HCT116 (cell line): ENCODE measurements around the gene HCST. TPM values are rescaled to one million over a fixed set of nuclear protein-coding genes. Genes with fewer than 3 reads are reported as not detected.

Source experiments
- ATAC-seq: fragments of 200-7000 bp; cut with Tn5 transposase; 2 replicates; pipeline ENCODE4 v1.9.1; 2020; ENCODE audit warnings: mild to moderate bottlenecking, moderate library complexity
- BruUV-seq: library from RNA; stranded (reverse); fragments of 400-500 nt; replicated peaks from 2 replicates; lab custom pipeline; 2021; lab: Mats Ljungman, UMichigan
- CTCF ChIA-PET: fragments of 300-600 bp; sonication (Branson Sonifier 250); formaldehyde crosslinking; loops from one replicate; lab custom pipeline; 2021; ENCODE audit warnings: antibody characterized with exemption; lab: Charles Lee
- POLR2A ChIA-PET: fragments of 300-600, 350-600 bp; sonication (Branson Sonifier 250); formaldehyde crosslinking; loops from one replicate; lab custom pipeline; 2021; ENCODE audit warnings: antibody characterized with exemption; lab: Charles Lee
- RAD21 ChIA-PET, 2 experiments: fragments of 300-600 bp; sonication (Branson Sonifier 250); formaldehyde crosslinking; loops; one replicate each; lab custom pipeline; 2023; ENCODE audit warnings: low total read pairs in 2 of 2; ENCODE audit not compliant: uncharacterized antibody in 2 of 2, unreplicated experiment in 2 of 2, low non-redundant PET in 1 of 2; lab: Charles Lee
- DNase-seq: peaks from one replicate; pipeline ENCODE4 v3.0.0-alpha.2; 2010; ENCODE audit warnings: low read depth, low spot score
- H2AFZ ChIP-seq: fragments of 200-600 bp; shearing (Covaris generic), sonication (generic); 2 replicates; pipeline ENCODE4 v1.6.1; 2017; ENCODE audit warnings: low read depth, mixed run types, mixed read lengths, antibody characterized with exemption, low read length; ENCODE audit not compliant: poor library complexity, severe bottlenecking
- H3K27ac ChIP-seq: 2 replicates; pipeline ENCODE4 v1.5.1; 2012; ENCODE audit warnings: low read depth, low read length
- H3K27me3 ChIP-seq: fragments of 200-600 bp; sonication (generic); 2 replicates; pipeline ENCODE4 v1.6.1; 2016; ENCODE audit warnings: mixed run types, low read length, mixed read lengths; ENCODE audit not compliant: insufficient read depth
- H3K36me3 ChIP-seq, 2 experiments: fragments of 200-500 bp in 1 of 2; fragments of 200-600 bp in 1 of 2; sonication (Bioruptor generic) in 1 of 2; sonication (generic) in 1 of 2; 2 replicates each; pipeline versions ENCODE4 v1.5.1 to v1.6.1; 2014 to 2016; ENCODE audit warnings: low read length in 2 of 2, inconsistent platforms in 1 of 2, mixed read lengths in 1 of 2, mixed run types in 1 of 2; ENCODE audit not compliant: insufficient read depth in 2 of 2, control insufficient read depth in 1 of 2
- H3K4me1 ChIP-seq, 2 experiments: fragments of 200-600 bp in 1 of 2; sonication (generic) in 1 of 2; 2 replicates each; pipeline versions ENCODE4 v1.5.1 to v1.6.1; 2012 to 2017; ENCODE audit warnings: low read length in 2 of 2, inconsistent platforms in 1 of 2, mild to moderate bottlenecking in 1 of 2, mixed read lengths in 1 of 2, mixed run types in 1 of 2, moderate library complexity in 1 of 2; ENCODE audit not compliant: insufficient read depth in 2 of 2, control insufficient read depth in 1 of 2
- H3K4me2 ChIP-seq: fragments of 200-600 bp; sonication (generic); 2 replicates; pipeline ENCODE4 v1.6.1; 2017; ENCODE audit warnings: mixed run types, low read length, mixed read lengths
- H3K4me3 ChIP-seq, 2 experiments: fragments of 200-600 bp in 1 of 2; sonication (generic) in 1 of 2; replicated peaks in 1 of 2; 2 replicates each; pipeline ENCODE4 v1.5.1; 2011 to 2016; ENCODE audit warnings: low read length in 2 of 2, control low read depth in 1 of 2, low read depth in 1 of 2, mild to moderate bottlenecking in 1 of 2, mixed read lengths in 1 of 2, mixed run types in 1 of 2
- H3K79me2 ChIP-seq: fragments of 200-600 bp; sonication (generic); 2 replicates; pipeline ENCODE4 v1.6.1; 2017; ENCODE audit warnings: mild to moderate bottlenecking, mixed run types, low read length, moderate library complexity, mixed read lengths; ENCODE audit not compliant: insufficient read depth
- H3K9ac ChIP-seq: fragments of 200-600 bp; sonication (generic); 2 replicates; pipeline ENCODE4 v1.6.1; 2016; ENCODE audit warnings: low read length, mixed read lengths
- H3K9me2 ChIP-seq: fragments of 200-600 bp; sonication (generic), shearing (Covaris generic); 2 replicates; pipeline ENCODE4 v1.6.1; 2017; ENCODE audit warnings: mixed run types, mild to moderate bottlenecking, moderate library complexity; ENCODE audit not compliant: insufficient read depth
- H3K9me3 ChIP-seq, 2 experiments: fragments of 200-500 bp in 1 of 2; fragments of 200-600 bp in 1 of 2; sonication (Bioruptor generic) in 1 of 2; sonication (generic) in 1 of 2; 2 replicates each; pipeline ENCODE4 v1.6.1; 2014 to 2017; ENCODE audit warnings: low read length in 2 of 2, mixed read lengths in 2 of 2, inconsistent platforms in 1 of 2, low read depth in 1 of 2, mild to moderate bottlenecking in 1 of 2, mixed run types in 1 of 2, moderate library complexity in 1 of 2; ENCODE audit not compliant: control insufficient read depth in 1 of 2, insufficient read depth in 1 of 2
- H4K20me1 ChIP-seq: fragments of 200-600 bp; sonication (generic), shearing (Covaris generic); 2 replicates; pipeline ENCODE4 v1.6.1; 2017; ENCODE audit warnings: mixed run types, mild to moderate bottlenecking, moderate library complexity; ENCODE audit not compliant: insufficient read depth
- CEBPB ChIP-seq: IDR thresholded peaks from 2 replicates; pipeline ENCODE4 v1.6.1; 2012; ENCODE audit warnings: low read depth
- EZH2phosphoT487 ChIP-seq: fragments of 200-600 bp; IDR thresholded peaks from 2 replicates; pipeline ENCODE4 v1.6.1; 2018; ENCODE audit warnings: antibody characterized with exemption, borderline replicate concordance
- FOSL1 ChIP-seq: IDR thresholded peaks from 2 replicates; pipeline ENCODE4 v1.6.1; 2012; ENCODE audit warnings: low read depth
- JUND ChIP-seq: IDR thresholded peaks from 2 replicates; pipeline ENCODE4 v1.6.1; 2012
- MAX ChIP-seq: IDR thresholded peaks from 2 replicates; pipeline ENCODE4 v1.6.1; 2012
- POLR2A ChIP-seq: IDR thresholded peaks from 2 replicates; pipeline ENCODE4 v1.7.0; 2011; ENCODE audit warnings: borderline replicate concordance; ENCODE audit not compliant: insufficient read depth, insufficient read length; ENCODE audit errors: extremely low read depth
- POLR2AphosphoS5 ChIP-seq: IDR thresholded peaks from 2 replicates; pipeline ENCODE4 v1.6.1; 2011; ENCODE audit warnings: mild to moderate bottlenecking, low read depth, low read length, moderate library complexity
- RAD21 ChIP-seq: IDR thresholded peaks from 2 replicates; pipeline ENCODE4 v1.6.1; 2012; ENCODE audit warnings: low read depth, mild to moderate bottlenecking
- SP1 ChIP-seq: IDR thresholded peaks from 2 replicates; pipeline ENCODE4 v1.6.1; 2012; ENCODE audit warnings: low read depth
- SRF ChIP-seq: IDR thresholded peaks from 2 replicates; pipeline ENCODE4 v1.6.1; 2012; ENCODE audit warnings: low read depth
- ZBTB33 ChIP-seq: IDR thresholded peaks from 2 replicates; pipeline ENCODE4 v1.6.1; 2011; ENCODE audit warnings: mild to moderate bottlenecking, low read length, moderate library complexity; ENCODE audit not compliant: insufficient replicate concordance; ENCODE audit errors: extremely low read depth
- ZFX ChIP-seq: fragments of 450-650 bp; IDR thresholded peaks from 2 replicates; pipeline ENCODE4 v1.6.1; 2017
- intact Hi-C: fragments of 100-400 bp; cut with micrococcal nuclease; formaldehyde crosslinking; loops from 2 replicates; pipeline ENCODE4 v1.10.0; 2022
- total RNA-seq: library from RNA; stranded (reverse); gene quantifications from one replicate; pipeline ENCODE4 v1.2.1, GENCODE V29; 2021; ENCODE audit not compliant: unreplicated experiment
- TF ChIP-seq, protein P1 (sequence below): IDR thresholded peaks from 2 replicates; pipeline ENCODE4 v1.6.1; 2012; ENCODE audit warnings: low read depth
- TF ChIP-seq, protein P2 (sequence below): IDR thresholded peaks from 2 replicates; pipeline ENCODE4 v1.6.1; 2012

The HCST gene
- total RNA-seq, 1 experiment from 2014 or later = 1.2 TPM

DNA sequence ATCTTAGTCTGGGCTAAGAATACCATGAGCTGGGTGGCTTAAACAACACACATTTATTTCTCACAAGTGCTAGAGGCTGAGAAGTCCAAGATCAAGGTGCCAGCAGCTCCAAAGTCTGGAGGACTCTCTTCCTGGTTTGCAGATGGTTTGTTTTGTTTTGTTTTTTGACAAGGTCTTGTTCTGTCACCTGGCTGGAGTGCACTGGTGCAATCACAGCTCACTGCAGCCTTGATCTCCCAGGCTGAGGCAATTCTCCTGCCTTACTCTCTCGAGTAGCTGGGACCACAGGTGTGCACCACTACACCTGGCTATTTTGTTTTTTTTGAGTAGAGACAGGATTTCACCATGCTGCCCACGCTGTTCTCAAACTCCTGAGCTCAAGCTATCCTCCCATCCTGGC, 18.4 kb upstream of the HCST start:
- H3K27me3 ChIP-seq = no peaks in the 10 kb centered on the region
- no peaks in the 10 kb centered on the region for H4K20me1 ChIP-seq
- H2AFZ ChIP-seq = no peak overlapping the region
- no TSS peak for BruUV-seq
- H3K4me2 ChIP-seq = no peak overlapping the region
- H3K4me3 ChIP-seq = no peak overlapping the region
- H3K36me3 ChIP-seq = peaks cover 10 to 16% of the 10 kb centered on the region in 2 experiments; a peak in 3 of 4 replicates
- intact Hi-C loops = loop anchor here (2.0 to 10.0 kb wide), 4 partner anchors 93 to 287 kb away; partner anchors contain the start of genes THAP8 and WDR62
- no peaks in the 10 kb centered on the region for H3K9me3 ChIP-seq
- POLR2A ChIA-PET = interaction anchor here (1.3 kb wide), 2 partner anchors 9 to 47 kb away, joined by 5 to 7 read pairs; no protein-coding TSS in a partner anchor
- H3K9ac ChIP-seq = no peak overlapping the region
- TF ChIP-seq POLR2AphosphoS5 (0 out of 2 replicates have a peak, but pooled peaks have one; percentile 5), MAX (no peak), ZFX (no peak)
- TF ChIP-seq, all 23 proteins: peak for 1
- ATAC-seq (no peak), DNase-seq (no peak)
- H3K27ac ChIP-seq = no peak overlapping the region
- ChIA-PET CTCF (interaction anchor here (3.3 kb wide), 1 partner anchor 47 kb away, joined by 29 read pairs; no protein-coding TSS in a partner anchor), RAD21 (interaction anchor here (1.2 to 2.6 kb wide), 2 partner anchors 47 to 48 kb away, joined by 4 to 16 read pairs; no protein-coding TSS in a partner anchor)
- H3K9me2 ChIP-seq = no peaks in the 10 kb centered on the region
- no peaks in the 10 kb centered on the region for H3K79me2 ChIP-seq
- peaks cover 2 to 11% of the 10 kb centered on the region in 2 experiments; a peak in 2 of 4 replicates for H3K4me1 ChIP-seq

- CTCF ChIA-PET = no interaction called here
- Histone ChIP-seq H3K27ac (no peak overlapping the region), H3K4me2 (no peak overlapping the region), H4K20me1 (no peaks in the 10 kb centered on the region), H3K36me3 (peaks cover 15 to 30% of the 10 kb centered on the region in 2 experiments; a peak in 3 of 4 replicates), H2AFZ (no peak overlapping the region), H3K9ac (no peak overlapping the region), H3K4me1 (no peaks in the 10 kb centered on the region), H3K9me3 (no peaks in the 10 kb centered on the region), H3K4me3 (no peak overlapping the region), H3K9me2 (no peaks in the 10 kb centered on the region), H3K79me2 (no peaks in the 10 kb centered on the region), H3K27me3 (no peaks in the 10 kb centered on the region)
- ATAC-seq (no peak), DNase-seq (no peak)
- intact Hi-C loops = loop anchor here (10.0 kb wide), 1 partner anchor 170 kb away; the partner anchor contains the start of genes THAP8 and WDR62
- RAD21 ChIA-PET = no interaction called here
- POLR2A ChIA-PET = no interaction called here
- TSS peak; percentile 19 for BruUV-seq
- no peak for TF ChIP-seq SRF
- TF ChIP-seq, protein P1, sequence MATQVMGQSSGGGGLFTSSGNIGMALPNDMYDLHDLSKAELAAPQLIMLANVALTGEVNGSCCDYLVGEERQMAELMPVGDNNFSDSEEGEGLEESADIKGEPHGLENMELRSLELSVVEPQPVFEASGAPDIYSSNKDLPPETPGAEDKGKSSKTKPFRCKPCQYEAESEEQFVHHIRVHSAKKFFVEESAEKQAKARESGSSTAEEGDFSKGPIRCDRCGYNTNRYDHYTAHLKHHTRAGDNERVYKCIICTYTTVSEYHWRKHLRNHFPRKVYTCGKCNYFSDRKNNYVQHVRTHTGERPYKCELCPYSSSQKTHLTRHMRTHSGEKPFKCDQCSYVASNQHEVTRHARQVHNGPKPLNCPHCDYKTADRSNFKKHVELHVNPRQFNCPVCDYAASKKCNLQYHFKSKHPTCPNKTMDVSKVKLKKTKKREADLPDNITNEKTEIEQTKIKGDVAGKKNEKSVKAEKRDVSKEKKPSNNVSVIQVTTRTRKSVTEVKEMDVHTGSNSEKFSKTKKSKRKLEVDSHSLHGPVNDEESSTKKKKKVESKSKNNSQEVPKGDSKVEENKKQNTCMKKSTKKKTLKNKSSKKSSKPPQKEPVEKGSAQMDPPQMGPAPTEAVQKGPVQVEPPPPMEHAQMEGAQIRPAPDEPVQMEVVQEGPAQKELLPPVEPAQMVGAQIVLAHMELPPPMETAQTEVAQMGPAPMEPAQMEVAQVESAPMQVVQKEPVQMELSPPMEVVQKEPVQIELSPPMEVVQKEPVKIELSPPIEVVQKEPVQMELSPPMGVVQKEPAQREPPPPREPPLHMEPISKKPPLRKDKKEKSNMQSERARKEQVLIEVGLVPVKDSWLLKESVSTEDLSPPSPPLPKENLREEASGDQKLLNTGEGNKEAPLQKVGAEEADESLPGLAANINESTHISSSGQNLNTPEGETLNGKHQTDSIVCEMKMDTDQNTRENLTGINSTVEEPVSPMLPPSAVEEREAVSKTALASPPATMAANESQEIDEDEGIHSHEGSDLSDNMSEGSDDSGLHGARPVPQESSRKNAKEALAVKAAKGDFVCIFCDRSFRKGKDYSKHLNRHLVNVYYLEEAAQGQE = no peak
- no peak for TF ChIP-seq POLR2AphosphoS5
- TF ChIP-seq ZFX = no peak
- no peak for TF ChIP-seq CEBPB
- TF ChIP-seq ZBTB33 = no peak
- no peak for TF ChIP-seq JUND
- no peak for TF ChIP-seq EZH2phosphoT487
- TF ChIP-seq, protein P2, sequence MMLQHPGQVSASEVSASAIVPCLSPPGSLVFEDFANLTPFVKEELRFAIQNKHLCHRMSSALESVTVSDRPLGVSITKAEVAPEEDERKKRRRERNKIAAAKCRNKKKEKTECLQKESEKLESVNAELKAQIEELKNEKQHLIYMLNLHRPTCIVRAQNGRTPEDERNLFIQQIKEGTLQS = no peak
- TF ChIP-seq POLR2A = no peak
- no peak for TF ChIP-seq SP1
- TF ChIP-seq RAD21 = no peak
- TF ChIP-seq FOSL1 = no peak
These were observed 17.0 kb upstream of the HCST start for GRCh38 chr19:35885225-35885738.
